ENCODE data around the gene OCRL. TPM values are rescaled to one million over a fixed set of nuclear protein-coding genes. Genes with fewer than 3 reads are reported as not detected.

Gene OCRL
- total and polyA plus RNA-seq, 2 donors (not counting 1 experiment from before 2014, with no cell fraction given), result 4.6 to 10.6 TPM

DNA sequence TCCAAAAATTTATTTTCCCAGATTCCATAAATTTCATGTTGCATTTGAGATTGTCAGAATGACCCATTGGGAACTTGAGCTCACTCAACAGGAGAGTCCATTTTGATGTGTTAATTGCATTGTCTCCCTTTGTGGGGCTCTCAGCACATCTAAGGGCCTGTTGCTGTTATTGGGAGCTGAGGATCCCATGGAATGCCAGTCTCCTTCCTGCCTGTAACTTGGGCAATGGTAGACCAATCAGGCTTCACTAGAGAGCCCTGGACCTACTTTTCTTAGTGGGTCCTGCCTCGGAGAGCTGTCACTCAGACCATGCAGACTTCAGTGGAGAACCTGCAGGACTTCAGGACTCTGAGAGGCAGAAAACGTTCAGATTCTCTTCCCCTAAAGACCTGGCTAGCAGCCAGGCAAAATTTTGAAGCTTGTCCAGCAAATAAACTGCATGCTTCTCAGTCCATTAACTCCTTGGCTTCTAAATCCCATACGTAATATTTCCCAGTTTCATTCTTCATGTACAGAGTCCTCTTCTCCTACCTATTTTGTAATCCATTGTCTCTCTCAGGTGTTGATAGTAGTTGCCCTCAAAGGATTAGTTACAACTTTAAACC lies 25.1 kb downstream of the OCRL start:
- CTCF ChIA-PET, result no interaction called here
- WGBS (ENCODE audit: insufficient coverage), result 75% methylated on average over 1 of the region's 3 CpGs

DNA sequence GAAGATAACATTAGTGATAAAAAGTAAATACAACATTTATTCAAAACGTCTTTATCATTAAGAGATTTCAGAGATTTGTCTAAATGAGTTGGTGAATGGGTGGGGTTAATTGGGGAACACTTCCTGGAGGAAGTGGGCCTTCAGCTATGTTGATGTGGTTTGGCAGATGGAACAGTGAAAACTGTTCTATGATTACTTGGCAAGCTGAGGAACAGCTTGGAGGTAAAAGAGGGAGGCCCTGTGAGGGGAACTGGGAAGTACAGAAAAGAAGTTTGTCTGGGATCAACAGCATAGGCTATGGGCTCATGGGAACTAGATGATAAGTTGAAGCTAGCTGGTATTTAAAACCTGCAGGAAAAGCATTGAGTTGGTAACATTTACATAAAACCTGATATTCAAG lies 26.0 kb downstream of the OCRL start:
- Mint-ChIP-seq H3K9me3 (ENCODE audit: insufficient read depth) (no peaks in the 10 kb centered on the region), H3K27me3 (no peaks in the 10 kb centered on the region), H3K4me3 (no peak overlapping the region), H3K4me1 (peaks cover 7% of the 10 kb centered on the region), H3K27ac (no peak overlapping the region)
- no peaks in the 10 kb centered on the region for H3K9me3 ChIP-seq (ENCODE audit: control extremely low read depth in 1 of 3, control insufficient read depth in 2 of 3, insufficient read depth in 1 of 3, low read length in 2 of 3)
- intact Hi-C loops (cut with micrococcal nuclease), result no loop called here
- H3K4me2 ChIP-seq (replicated peaks; ENCODE audit: low read depth, low read length, poor library complexity, severe bottlenecking), result no peak overlapping the region
- ATAC-seq (ENCODE audit: low read depth), result no peak
- WGBS (ENCODE audit: insufficient coverage), result no CpG with 5 or more reads among the region's 1 CpG
- no peak for DNase-seq
- peaks cover 0 to 2% of the 10 kb centered on the region in 2 experiments for H3K36me3 ChIP-seq (replicated peaks in 1 of 2; ENCODE audit: control extremely low read depth in 1 of 2, control insufficient read depth in 1 of 2, extremely low read depth in 1 of 2, insufficient read depth in 2 of 2, low read length in 1 of 2)
- ChIA-PET POLR2A (no interaction called here), CTCF (no interaction called here)
- no peak overlapping the region for H2AFZ ChIP-seq (ENCODE audit: insufficient read depth, low read depth, low read length, poor library complexity, severe bottlenecking)
- H3K9ac ChIP-seq (ENCODE audit: low read length), result no peak overlapping the region
- no peak overlapping the region for H3K4me3 ChIP-seq (ENCODE audit: control extremely low read depth in 1 of 5, extremely low read depth in 1 of 5, insufficient read depth in 1 of 5, low read depth in 2 of 5, low read length in 4 of 5)
- no peak overlapping the region for H3K27ac ChIP-seq (ENCODE audit: low read length in 2 of 2)
- no peaks in the 10 kb centered on the region for H3K79me2 ChIP-seq (ENCODE audit: control insufficient read depth, insufficient read depth, low read length)
- no peaks in the 10 kb centered on the region for H4K20me1 ChIP-seq (ENCODE audit: control insufficient read depth, insufficient read depth, low read length, poor library complexity, severe bottlenecking)
- peaks cover 0 to 4% of the 10 kb centered on the region in 2 donors for H3K4me1 ChIP-seq (ENCODE audit: control insufficient read depth in 2 of 2, insufficient read depth in 2 of 2, low read length in 2 of 2)
- no peak for TF ChIP-seq EZH2 (IDR thresholded peaks at IDR 0.05; ENCODE audit: borderline replicate concordance, insufficient read depth, low read depth, low read length, poor library complexity, severe bottlenecking)
- TF ChIP-seq, protein P1, sequence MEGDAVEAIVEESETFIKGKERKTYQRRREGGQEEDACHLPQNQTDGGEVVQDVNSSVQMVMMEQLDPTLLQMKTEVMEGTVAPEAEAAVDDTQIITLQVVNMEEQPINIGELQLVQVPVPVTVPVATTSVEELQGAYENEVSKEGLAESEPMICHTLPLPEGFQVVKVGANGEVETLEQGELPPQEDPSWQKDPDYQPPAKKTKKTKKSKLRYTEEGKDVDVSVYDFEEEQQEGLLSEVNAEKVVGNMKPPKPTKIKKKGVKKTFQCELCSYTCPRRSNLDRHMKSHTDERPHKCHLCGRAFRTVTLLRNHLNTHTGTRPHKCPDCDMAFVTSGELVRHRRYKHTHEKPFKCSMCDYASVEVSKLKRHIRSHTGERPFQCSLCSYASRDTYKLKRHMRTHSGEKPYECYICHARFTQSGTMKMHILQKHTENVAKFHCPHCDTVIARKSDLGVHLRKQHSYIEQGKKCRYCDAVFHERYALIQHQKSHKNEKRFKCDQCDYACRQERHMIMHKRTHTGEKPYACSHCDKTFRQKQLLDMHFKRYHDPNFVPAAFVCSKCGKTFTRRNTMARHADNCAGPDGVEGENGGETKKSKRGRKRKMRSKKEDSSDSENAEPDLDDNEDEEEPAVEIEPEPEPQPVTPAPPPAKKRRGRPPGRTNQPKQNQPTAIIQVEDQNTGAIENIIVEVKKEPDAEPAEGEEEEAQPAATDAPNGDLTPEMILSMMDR (IDR thresholded peaks at IDR 0.05), result no peak
- no peaks in the 10 kb centered on the region for H3K27me3 ChIP-seq (replicated peaks in 1 of 4; ENCODE audit: control extremely low read depth in 1 of 4, control insufficient read depth in 3 of 4, insufficient read depth in 4 of 4, low read length in 3 of 4)

More for the DNA sequence above, 25.1 kb downstream of the OCRL start:
- no peak for TF ChIP-seq EZH2 (IDR thresholded peaks at IDR 0.05; ENCODE audit: borderline replicate concordance, insufficient read depth, low read depth, low read length, poor library complexity, severe bottlenecking)
- TF ChIP-seq, protein P1 (IDR thresholded peaks at IDR 0.05), result no peak
- Histone ChIP-seq H3K36me3 (replicated peaks in 1 of 2; ENCODE audit: control extremely low read depth in 1 of 2, control insufficient read depth in 1 of 2, extremely low read depth in 1 of 2, insufficient read depth in 2 of 2, low read length in 1 of 2) (peaks cover 0 to 2% of the 10 kb centered on the region in 2 experiments), H2AFZ (ENCODE audit: insufficient read depth, low read depth, low read length, poor library complexity, severe bottlenecking) (no peak overlapping the region), H3K9me3 (ENCODE audit: control extremely low read depth in 1 of 3, control insufficient read depth in 2 of 3, insufficient read depth in 1 of 3, low read length in 2 of 3) (no peaks in the 10 kb centered on the region), H3K4me2 (replicated peaks; ENCODE audit: low read depth, low read length, poor library complexity, severe bottlenecking) (no peak overlapping the region), H3K9ac (ENCODE audit: low read length) (no peak overlapping the region), H4K20me1 (ENCODE audit: control insufficient read depth, insufficient read depth, low read length, poor library complexity, severe bottlenecking) (no peaks in the 10 kb centered on the region), H3K4me3 (ENCODE audit: control extremely low read depth in 1 of 5, extremely low read depth in 1 of 5, insufficient read depth in 1 of 5, low read depth in 2 of 5, low read length in 4 of 5) (no peak overlapping the region), H3K27me3 (replicated peaks in 1 of 4; ENCODE audit: control extremely low read depth in 1 of 4, control insufficient read depth in 3 of 4, insufficient read depth in 4 of 4, low read length in 3 of 4) (no peaks in the 10 kb centered on the region), H3K4me1 (ENCODE audit: control insufficient read depth in 2 of 2, insufficient read depth in 2 of 2, low read length in 2 of 2) (peaks cover 0 to 4% of the 10 kb centered on the region in 2 donors), H3K27ac (ENCODE audit: low read length in 2 of 2) (no peak overlapping the region), H3K79me2 (ENCODE audit: control insufficient read depth, insufficient read depth, low read length) (no peaks in the 10 kb centered on the region)
- ATAC-seq (ENCODE audit: low read depth), result no peak
- H3K9me3 Mint-ChIP-seq (ENCODE audit: insufficient read depth), result no peaks in the 10 kb centered on the region
- no peak for DNase-seq
- intact Hi-C loops (cut with micrococcal nuclease), result no loop called here
- H3K4me3 Mint-ChIP-seq, result no peak overlapping the region
- H3K27me3 Mint-ChIP-seq, result no peaks in the 10 kb centered on the region
- H3K4me1 Mint-ChIP-seq, result peaks cover 7% of the 10 kb centered on the region
- H3K27ac Mint-ChIP-seq, result no peak overlapping the region
- POLR2A ChIA-PET, result no interaction called here
